SU-DHL-6 (cell line): ENCODE results near the gene ADH1C.

Experiments
- H2AFZ ChIP-seq: fragments of 200-600 bp; sonication (generic); 2 replicates; pipeline ENCODE4 v1.6.1; 2014; ENCODE audit warnings: low read depth, mild to moderate bottlenecking, moderate library complexity, mixed read lengths, antibody characterized with exemption, low read length; ENCODE audit not compliant: severe bottlenecking
- H3F3A ChIP-seq: fragments of 200-600 bp; shearing (Covaris generic); 2 replicates; pipeline ENCODE4 v1.6.0; 2016; ENCODE audit warnings: antibody characterized with exemption, mild to moderate bottlenecking; ENCODE audit not compliant: insufficient read depth
- H3K27ac ChIP-seq: fragments of 200-600 bp; sonication (generic); 2 replicates; pipeline ENCODE4 v1.5.1; 2016; ENCODE audit warnings: low read depth, mild to moderate bottlenecking, low read length, moderate library complexity, mixed read lengths
- H3K27me3 ChIP-seq: fragments of 200-600 bp; sonication (generic), shearing (Covaris generic); 2 replicates; pipeline ENCODE4 v1.6.0; 2014; ENCODE audit warnings: mild to moderate bottlenecking, low read length
- H3K36me3 ChIP-seq: fragments of 200-600 bp; sonication (generic); 2 replicates; pipeline ENCODE4 v1.6.1; 2014; ENCODE audit warnings: mild to moderate bottlenecking, low read length, mixed read lengths
- H3K4me2 ChIP-seq: fragments of 300-600, 200-600 bp; shearing (Covaris generic), sonication (generic); 2 replicates; pipeline ENCODE4 v1.6.0; 2014; ENCODE audit warnings: low read length, low read depth, mild to moderate bottlenecking; ENCODE audit not compliant: poor library complexity, severe bottlenecking
- H3K4me3 ChIP-seq: fragments of 200-600 bp; sonication (generic); 2 replicates; pipeline ENCODE4 v1.5.1; 2014; ENCODE audit warnings: antibody characterized with exemption, low read length, mild to moderate bottlenecking, mixed read lengths; ENCODE audit not compliant: insufficient read depth, poor library complexity, severe bottlenecking
- H3K79me2 ChIP-seq: fragments of 200-600 bp; sonication (generic); 2 replicates; pipeline ENCODE4 v1.6.1; 2014; ENCODE audit warnings: mild to moderate bottlenecking, low read length, moderate library complexity; ENCODE audit not compliant: insufficient read depth
- H3K9ac ChIP-seq: fragments of 200-600 bp; sonication (generic); 2 replicates; pipeline ENCODE4 v1.7.0; 2014; ENCODE audit warnings: mild to moderate bottlenecking, low read length
- H3K9me2 ChIP-seq: fragments of 200-600 bp; sonication (generic); replicated peaks from 2 replicates; pipeline ENCODE4 v1.6.1; 2014; ENCODE audit warnings: low read length; ENCODE audit not compliant: insufficient read depth
- H3K9me3 ChIP-seq: fragments of 200-600 bp; sonication (generic); 2 replicates; pipeline ENCODE4 v1.6.1; 2014; ENCODE audit warnings: low read length, mixed read lengths; ENCODE audit not compliant: insufficient read depth
- H4K20me1 ChIP-seq: fragments of 200-600 bp; sonication (generic); 2 replicates; pipeline ENCODE4 v1.6.1; 2014; ENCODE audit warnings: low read depth, mild to moderate bottlenecking, antibody characterized with exemption, low read length, moderate library complexity, mixed read lengths
- CTCF ChIP-seq: fragments of 200-600 bp; sonication (generic); IDR thresholded peaks from one replicate; pipeline ENCODE4 v1.5.1; 2017; ENCODE audit warnings: antibody characterized with exemption, mild to moderate bottlenecking, low read length, moderate library complexity; ENCODE audit not compliant: insufficient read depth, poor library complexity, severe bottlenecking
- EZH2phosphoT487 ChIP-seq: fragments of 200-600 bp; sonication (generic), shearing (Covaris generic); conservative IDR thresholded peaks from 2 replicates; pipeline ENCODE4 v1.6.1; 2018; ENCODE audit warnings: mild to moderate bottlenecking, antibody characterized with exemption, low read length, moderate library complexity, mixed read lengths

The ADH1C gene

DNA sequence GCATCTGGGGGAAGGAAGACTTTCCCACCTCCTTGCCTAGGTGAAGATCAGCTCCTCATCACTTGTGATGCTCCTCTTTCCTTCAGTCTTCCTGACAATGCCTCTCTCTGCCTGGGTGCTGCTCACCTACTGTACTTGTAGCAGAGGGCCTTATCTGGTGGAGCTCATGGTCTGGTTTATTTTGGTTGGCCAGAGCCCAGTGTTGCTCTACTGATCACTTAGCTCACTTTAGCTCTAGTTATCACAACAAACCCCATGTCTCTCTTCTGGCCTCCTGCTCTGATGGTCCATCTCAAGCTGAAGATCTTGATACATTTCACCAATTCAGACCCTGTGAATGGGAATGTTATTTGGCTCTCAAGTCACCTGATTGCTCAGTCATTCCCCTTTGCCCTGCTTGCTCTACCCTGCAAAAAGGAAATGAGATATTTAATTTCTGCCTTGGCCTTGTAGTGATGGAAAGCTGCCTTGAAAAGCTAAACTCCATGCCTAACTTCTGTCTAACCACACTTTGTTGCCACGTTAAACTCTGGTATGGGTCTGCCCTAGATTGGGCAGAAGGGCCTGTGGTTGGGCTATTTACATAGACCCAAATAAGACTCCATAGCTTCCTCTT is 30.3 kb upstream of the ADH1C start:
- Histone ChIP-seq H3K9me2 (no peaks in the 10 kb centered on the region), H3K27ac (no peak overlapping the region), H3F3A (no peaks in the 10 kb centered on the region), H3K79me2 (no peaks in the 10 kb centered on the region), H3K36me3 (no peaks in the 10 kb centered on the region), H4K20me1 (no peaks in the 10 kb centered on the region), H3K9ac (no peak overlapping the region), H3K4me3 (no peak overlapping the region), H3K9me3 (no peaks in the 10 kb centered on the region), H3K4me2 (no peak overlapping the region), H2AFZ (no peak overlapping the region), H3K27me3 (no peaks in the 10 kb centered on the region)
- TF ChIP-seq EZH2phosphoT487, result no peak
- TF ChIP-seq CTCF, result no peak

DNA sequence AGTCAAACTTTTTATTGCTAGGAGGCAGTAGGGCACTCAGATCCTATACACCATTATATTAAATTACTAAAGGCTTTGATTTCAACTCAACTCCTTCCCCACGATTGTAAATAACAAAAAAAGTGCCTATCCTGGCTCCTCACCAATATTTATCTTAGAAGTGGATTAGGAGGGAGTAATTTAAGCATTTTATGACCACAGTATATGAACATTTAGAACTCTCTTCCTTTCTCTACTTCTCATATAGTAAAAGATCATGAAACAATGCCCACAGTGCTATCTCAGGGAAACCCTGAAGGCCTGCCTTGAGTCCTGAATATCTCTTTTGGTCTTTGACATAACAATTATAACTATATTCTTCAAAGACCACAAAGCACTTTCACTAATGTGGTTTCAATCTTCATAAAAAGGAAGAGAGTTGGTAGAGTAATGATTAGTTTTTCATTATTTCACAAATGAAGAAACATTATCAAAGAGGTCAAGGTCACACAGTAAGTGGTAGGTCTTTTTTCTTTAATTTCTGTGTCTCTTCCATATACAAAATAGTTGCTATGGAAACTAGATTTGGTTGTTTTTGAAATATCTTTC is 29.1 kb upstream of the ADH1C start:
- H2AFZ ChIP-seq, result no peak overlapping the region
- H3F3A ChIP-seq, result no peaks in the 10 kb centered on the region
- H3K36me3 ChIP-seq, result no peaks in the 10 kb centered on the region
- no peaks in the 10 kb centered on the region for H3K9me3 ChIP-seq
- TF ChIP-seq EZH2phosphoT487, result no peak
- TF ChIP-seq CTCF, result no peak
- H3K9me2 ChIP-seq, result no peaks in the 10 kb centered on the region
- H3K4me2 ChIP-seq, result no peak overlapping the region
- H3K9ac ChIP-seq, result no peak overlapping the region
- H3K27me3 ChIP-seq, result no peaks in the 10 kb centered on the region
- H3K79me2 ChIP-seq, result no peaks in the 10 kb centered on the region
- H3K4me3 ChIP-seq, result no peak overlapping the region
- H3K27ac ChIP-seq, result no peak overlapping the region
- H4K20me1 ChIP-seq, result no peaks in the 10 kb centered on the region

DNA sequence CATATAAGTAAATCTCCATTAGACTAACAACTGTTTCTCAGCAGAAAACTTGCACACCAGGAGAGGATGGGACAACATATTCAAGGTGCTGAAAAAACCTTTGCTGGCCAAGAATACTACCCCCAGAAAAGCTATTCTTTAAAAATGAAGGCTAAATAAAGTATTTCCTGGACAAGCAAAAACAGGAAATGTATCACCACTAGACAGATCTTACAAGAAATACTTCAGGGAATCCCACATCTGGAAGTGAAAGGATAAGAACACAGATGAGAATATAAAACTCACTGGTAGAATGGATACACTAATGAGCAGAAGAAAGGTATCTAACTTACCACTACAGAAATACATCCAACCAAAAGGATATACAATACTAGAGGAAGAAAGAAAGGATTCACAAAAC is 27.0 kb upstream of the ADH1C start:
- Histone ChIP-seq H3K9me2 (no peaks in the 10 kb centered on the region), H3K9ac (no peak overlapping the region), H4K20me1 (no peaks in the 10 kb centered on the region), H3K27ac (no peak overlapping the region), H3K27me3 (no peaks in the 10 kb centered on the region), H2AFZ (no peak overlapping the region), H3K36me3 (no peaks in the 10 kb centered on the region), H3K4me3 (no peak overlapping the region), H3K79me2 (no peaks in the 10 kb centered on the region), H3F3A (no peaks in the 10 kb centered on the region), H3K4me2 (no peak overlapping the region), H3K9me3 (no peaks in the 10 kb centered on the region)
- no peak for TF ChIP-seq CTCF
- TF ChIP-seq EZH2phosphoT487, result no peak
